HepG2 (cell line): ENCODE measurements around the gene SKA2. TPM values are rescaled to one million over a fixed set of nuclear protein-coding genes. Genes with fewer than 3 reads are reported as not detected.

ENCODE experiments used
- ATAC-seq: fragments of 200-7000 bp; cut with Tn5 transposase; 3 replicates; pipeline ENCODE4 v1.9.1; 2020; ENCODE audit warnings: mild to moderate bottlenecking, moderate library complexity
- BruUV-seq: library from RNA; stranded (reverse); fragments of 400-500 nt; replicated peaks from 2 replicates; lab custom pipeline; 2021; lab: Mats Ljungman, UMichigan
- CTCF ChIA-PET: fragments of 300-600 bp; formaldehyde crosslinking; extraction: SDS; loops from one replicate; lab custom pipeline; 2021; ENCODE audit warnings: low total read pairs, inconsistent platforms, low intra/inter-chr PET ratio; lab: Yijun Ruan, JAX
- POLR2A ChIA-PET: fragments of 350-600 bp; sonication (Branson Sonifier 250); formaldehyde crosslinking; loops from one replicate; lab custom pipeline; 2020; ENCODE audit warnings: antibody characterized with exemption, inconsistent platforms; lab: Yijun Ruan, JAX
- DNase-seq: peaks from one replicate; pipeline ENCODE4 v3.0.0-alpha.2; 2015; ENCODE audit warnings: low spot score
- FAIRE-seq: peaks from 3 replicates; lab custom pipeline; 2011; peaks lifted over from hg19 to GRCh38; lab: Jason Lieb, UNC
- H2AFZ ChIP-seq: one replicate; pipeline ENCODE4 v1.6.1; 2011; ENCODE audit warnings: low read length, inconsistent platforms
- H3K27ac ChIP-seq: fragments of 300-600 bp; 3 replicates; pipeline ENCODE4 v1.8.0; 2011; ENCODE audit warnings: mixed run types, mild to moderate bottlenecking, mixed read lengths, low read length, inconsistent platforms; ENCODE audit not compliant: insufficient read depth; ENCODE audit errors: extremely low read length
- H3K27me3 ChIP-seq, 2 experiments: fragments of 200-600 bp in 1 of 2; 2 replicates in 1 of 2; 3 replicates in 1 of 2; pipeline versions ENCODE4 v1.6.0 to v1.8.0; 2011; ENCODE audit warnings: low read length in 2 of 2, mild to moderate bottlenecking in 2 of 2, moderate library complexity in 2 of 2, inconsistent platforms in 1 of 2; ENCODE audit not compliant: insufficient read depth in 2 of 2, control insufficient read depth in 1 of 2
- H3K36me3 ChIP-seq, 2 experiments: fragments of 200-600 bp in 1 of 2; replicated peaks in 1 of 2; 2 replicates in 1 of 2; 3 replicates in 1 of 2; pipeline versions ENCODE4 v1.5.1 to v1.8.0; 2011; ENCODE audit warnings: low read length in 2 of 2, inconsistent platforms in 1 of 2; ENCODE audit not compliant: insufficient read depth in 2 of 2, control insufficient read depth in 1 of 2
- H3K4me1 ChIP-seq: 2 replicates; pipeline ENCODE4 v1.5.1; 2012; ENCODE audit warnings: low read length, inconsistent platforms; ENCODE audit not compliant: insufficient read depth
- H3K4me2 ChIP-seq: 2 replicates; pipeline ENCODE4 v1.6.0; 2011; ENCODE audit warnings: low read depth, low read length, inconsistent platforms
- H3K4me3 ChIP-seq, 3 experiments: fragments of 200-600 bp in 1 of 3; sonication (generic), shearing (Covaris generic) in 1 of 3; replicated peaks in 1 of 3; 2 replicates each; pipeline ENCODE4 v1.5.1; 2011 to 2016; ENCODE audit warnings: low read length in 3 of 3, inconsistent platforms in 2 of 3, low read depth in 2 of 3, mild to moderate bottlenecking in 2 of 3, control low read depth in 1 of 3, mixed read lengths in 1 of 3; ENCODE audit not compliant: insufficient read depth in 1 of 3
- H3K79me2 ChIP-seq: one replicate; pipeline ENCODE4 v1.6.1; 2011; ENCODE audit warnings: low read length, inconsistent platforms; ENCODE audit not compliant: insufficient read depth
- H3K9ac ChIP-seq: 2 replicates; pipeline ENCODE4 v1.6.0; 2011; ENCODE audit warnings: mild to moderate bottlenecking, low read depth, low read length, inconsistent platforms; ENCODE audit not compliant: insufficient read depth
- H3K9me3 ChIP-seq: 2 replicates; pipeline ENCODE4 v1.5.1; 2012; ENCODE audit warnings: mild to moderate bottlenecking, low read length
- H4K20me1 ChIP-seq: 2 replicates; pipeline ENCODE4 v1.6.0; 2011; ENCODE audit warnings: inconsistent platforms, mild to moderate bottlenecking, low read length, moderate library complexity; ENCODE audit not compliant: insufficient read depth
- ARNT ChIP-seq: fragments of 450-650 bp; IDR thresholded peaks from 2 replicates; pipeline ENCODE4 v1.6.1; 2017
- ATF7 ChIP-seq, 2 experiments: fragments of 450-650 bp in 1 of 2; sonication (generic) in 1 of 2; formaldehyde crosslinking in 1 of 2; IDR thresholded peaks; 2 replicates each; pipeline versions ENCODE4 v1.4.0 to v1.6.1; 2016 to 2020; ENCODE audit warnings: antibody characterized with exemption in 1 of 2, mild to moderate bottlenecking in 1 of 2, missing genetic modification reagents in 1 of 2
- U2AF2 ChIP-seq: fragments of 200-400 bp; formaldehyde crosslinking; IDR thresholded peaks from 2 replicates; pipeline ENCODE4 v1.6.1; 2017; ENCODE audit warnings: low read depth, mild to moderate bottlenecking, low read length
- ZNF12 ChIP-seq: sonication (generic); formaldehyde crosslinking; IDR thresholded peaks from 2 replicates; pipeline ENCODE4 v1.5.0; 2020; ENCODE audit warnings: missing genetic modification reagents
- WGBS: methylation state at CpG from one replicate; pipeline ENCODE4 v1.1.6; 2017; ENCODE audit warnings: low lambda C conversion rate; 5-methylcytosine and 5-hydroxymethylcytosine counted together
- in situ Hi-C: cut with HindIII; loops from 2 replicates; pipeline ENCODE4 v1.10.0; 2017; ENCODE audit warnings: low pct_unique_long_range_greater_than_20kb; ENCODE audit not compliant: extremely low pct_ligation_motif_present
- intact Hi-C: fragments of 100-400 bp; cut with micrococcal nuclease; formaldehyde crosslinking; loops from one replicate; pipeline ENCODE4 v1.10.0; 2022; ENCODE audit not compliant: unreplicated experiment
- polyA plus RNA-seq, 8 experiments: library from polyadenylated mRNA; depleted of rRNA in 3 of 8; stranded (reverse) in 7 of 8; unstranded in 1 of 8; fragments of >200 nt; fragmentation: Illumina TruSeq in 4 of 8; extraction: Trizol in 4 of 8; gene quantifications; 2 replicates each; pipeline versions ENCODE4 v1.2.1 to v1.2.3, GENCODE V29; 2011 to 2016; ENCODE audit warnings: low read depth in 4 of 8, missing spikeins in 1 of 8, mixed read lengths in 1 of 8; ENCODE audit not compliant: insufficient read depth in 1 of 8
- total RNA-seq, 5 experiments: library from RNA; depleted of rRNA; stranded (reverse); fragments of >200 nt; fragmentation: Illumina TruSeq; extraction: Trizol; gene quantifications; 2 replicates each; pipeline ENCODE4 v1.2.3, GENCODE V29; 2016; ENCODE audit warnings: low read depth in 1 of 5
- TF ChIP-seq, protein P1 (sequence below): sonication (generic); formaldehyde crosslinking; IDR thresholded peaks from 2 replicates; pipeline ENCODE4 v1.5.1; 2020; ENCODE audit warnings: mild to moderate bottlenecking, missing genetic modification reagents

Gene SKA2
- total and polyA plus RNA-seq, 2 of the 13 experiments (the other 11 are each of a cell fraction or from before 2014, with no cell fraction given), result 18.6 to 91.8 TPM

DNA sequence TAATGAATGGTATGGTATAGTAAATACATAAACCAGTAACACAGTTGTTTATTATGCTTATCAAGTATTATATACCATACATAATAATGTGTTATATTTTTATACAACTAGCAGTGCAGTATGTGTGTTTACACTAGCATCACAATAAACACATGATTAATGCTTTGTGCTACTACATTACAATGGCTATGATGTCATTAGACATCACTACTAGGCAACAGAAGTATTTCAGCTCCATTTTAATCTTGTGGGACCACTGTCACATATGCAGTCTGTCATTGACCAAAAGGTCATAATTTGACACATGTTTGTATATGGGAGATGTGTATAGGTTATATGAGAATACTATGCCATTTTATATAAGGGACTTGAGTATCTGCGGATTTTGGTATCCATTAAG is 81.0 kb downstream of the SKA2 start:
- DNase-seq, result no peak
- Histone ChIP-seq H2AFZ (no peak overlapping the region), H3K9me3 (no peaks in the 10 kb centered on the region), H3K36me3 (peaks cover 1 to 46% of the 10 kb centered on the region in 2 experiments; a peak in 4 of 5 replicates), H3K27ac (no peak overlapping the region), H3K27me3 (no peaks in the 10 kb centered on the region), H4K20me1 (no peaks in the 10 kb centered on the region), H3K79me2 (no peaks in the 10 kb centered on the region), H3K4me1 (no peaks in the 10 kb centered on the region), H3K4me2 (no peak overlapping the region), H3K9ac (no peak overlapping the region), H3K4me3 (no peak overlapping the region)
- peak; percentile 50; the same call in 1 of the 2 replicates for TF ChIP-seq ATF7 (IDR thresholded peaks at IDR 0.05)
- TF ChIP-seq ATF7 (CRISPR knock-in tag; IDR thresholded peaks at IDR 0.05), result no peak
- TF ChIP-seq, protein P1, sequence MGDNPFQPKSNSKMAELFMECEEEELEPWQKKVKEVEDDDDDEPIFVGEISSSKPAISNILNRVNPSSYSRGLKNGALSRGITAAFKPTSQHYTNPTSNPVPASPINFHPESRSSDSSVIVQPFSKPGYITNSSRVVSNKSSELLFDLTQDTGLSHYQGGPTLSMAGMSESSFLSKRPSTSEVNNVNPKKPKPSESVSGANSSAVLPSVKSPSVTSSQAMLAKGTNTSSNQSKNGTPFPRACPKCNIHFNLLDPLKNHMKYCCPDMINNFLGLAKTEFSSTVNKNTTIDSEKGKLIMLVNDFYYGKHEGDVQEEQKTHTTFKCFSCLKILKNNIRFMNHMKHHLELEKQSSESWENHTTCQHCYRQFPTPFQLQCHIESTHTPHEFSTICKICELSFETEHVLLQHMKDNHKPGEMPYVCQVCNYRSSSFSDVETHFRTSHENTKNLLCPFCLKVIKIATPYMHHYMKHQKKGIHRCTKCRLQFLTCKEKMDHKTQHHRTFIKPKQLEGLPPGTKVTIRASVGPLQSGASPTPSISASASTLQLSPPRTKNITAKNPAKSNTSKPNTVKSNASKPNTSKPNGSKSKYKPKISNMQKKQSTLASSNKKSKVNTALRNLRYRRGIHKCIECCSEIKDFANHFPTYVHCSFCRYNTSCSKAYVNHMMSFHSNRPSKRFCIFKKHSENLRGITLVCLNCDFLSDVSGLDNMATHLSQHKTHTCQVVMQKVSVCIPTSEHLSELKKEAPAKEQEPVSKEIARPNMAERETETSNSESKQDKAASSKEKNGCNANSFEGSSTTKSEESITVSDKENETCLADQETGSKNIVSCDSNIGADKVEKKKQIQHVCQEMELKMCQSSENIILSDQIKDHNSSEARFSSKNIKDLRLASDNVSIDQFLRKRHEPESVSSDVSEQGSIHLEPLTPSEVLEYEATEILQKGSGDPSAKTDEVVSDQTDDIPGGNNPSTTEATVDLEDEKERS (CRISPR knock-in tag), result no peak
- intact Hi-C loops (no loop called here), in situ Hi-C loops (no loop called here)
- no peak for ATAC-seq
- WGBS, result 95% methylated on average over 1 of the region's 1 CpG
- FAIRE-seq, result no peak
- ChIA-PET CTCF (no interaction called here), POLR2A (no interaction called here)
- no TSS peak for BruUV-seq

DNA sequence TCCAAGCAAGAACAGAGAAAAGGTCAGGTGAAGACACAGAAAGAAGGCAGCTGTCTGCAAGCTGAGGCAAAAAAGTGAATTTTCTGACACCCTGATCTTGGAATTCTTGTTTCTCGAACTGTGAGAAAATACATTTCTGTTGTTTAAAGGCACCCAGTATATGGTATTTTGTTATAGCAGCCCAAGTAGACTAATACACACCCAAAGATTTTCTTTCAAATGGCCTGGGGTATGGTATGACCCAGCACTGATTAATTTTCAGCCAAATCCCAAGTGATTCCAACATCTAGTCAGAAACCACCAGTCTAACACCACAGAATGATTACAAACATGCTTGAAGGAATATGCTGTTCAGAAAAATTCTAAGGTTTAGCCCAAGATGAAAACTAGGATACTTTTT is 85.1 kb downstream of the SKA2 start:
- FAIRE-seq (no peak), DNase-seq (no peak), ATAC-seq (no peak)
- Histone ChIP-seq H2AFZ (no peak overlapping the region), H3K79me2 (no peaks in the 10 kb centered on the region), H3K27ac (no peak overlapping the region), H3K4me2 (no peak overlapping the region), H3K9me3 (no peaks in the 10 kb centered on the region), H3K4me1 (peaks cover 9% of the 10 kb centered on the region; the same call in 1 of the 2 replicates), H3K36me3 (peaks cover 1 to 29% of the 10 kb centered on the region in 2 experiments; a peak in 4 of 5 replicates), H4K20me1 (no peaks in the 10 kb centered on the region), H3K4me3 (no peak overlapping the region), H3K27me3 (no peaks in the 10 kb centered on the region), H3K9ac (no peak overlapping the region)
- intact Hi-C loops, result no loop called here
- 93% methylated on average over 1 of the region's 1 CpG for WGBS
- in situ Hi-C loops, result no loop called here
- BruUV-seq, result no TSS peak
- ChIA-PET CTCF (no interaction called here), POLR2A (no interaction called here)
- TF ChIP-seq ARNT (no peak), U2AF2 (no peak), ZNF12 (CRISPR knock-in tag) (peak; percentile 78; the same call in 1 of the 2 replicates)
